IMR-90 (cell line): ENCODE measurements around the gene MTTP. TPM values are rescaled to one million over a fixed set of nuclear protein-coding genes. Genes with fewer than 3 reads are reported as not detected.

Source experiments
- ATAC-seq: fragments of 200-7000 bp; cut with Tn5 transposase; 2 replicates; pipeline ENCODE4 v1.9.1; 2020; ENCODE audit warnings: low read depth, mild to moderate bottlenecking, moderate library complexity
- BruUV-seq: library from RNA; stranded (reverse); fragments of 400-500 nt; replicated peaks from 2 replicates; lab custom pipeline; 2021; lab: Mats Ljungman, UMichigan
- CTCF ChIA-PET: fragments of 300-600 bp; formaldehyde crosslinking; extraction: SDS; loops from one replicate; lab custom pipeline; 2021; ENCODE audit warnings: antibody characterized with exemption; lab: Yijun Ruan, JAX
- POLR2A ChIA-PET: fragments of 300-600 bp; sonication (Branson Sonifier 250); formaldehyde crosslinking; loops from one replicate; lab custom pipeline; 2022; ENCODE audit warnings: antibody characterized with exemption; ENCODE audit not compliant: unreplicated experiment; lab: Charles Lee
- DNase-seq: peaks from one replicate; pipeline ENCODE4 v3.0.0; 2013
- H2AFZ ChIP-seq: replicated peaks from 2 replicates; pipeline ENCODE3; 2013; ENCODE audit warnings: low read length, mild to moderate bottlenecking; ENCODE audit not compliant: poor library complexity
- H2AK5ac ChIP-seq: 2 replicates; pipeline ENCODE4 v1.6.1; 2013; ENCODE audit warnings: low read depth, low read length, inconsistent platforms
- H2AK9ac ChIP-seq: replicated peaks from 2 replicates; pipeline ENCODE3; 2013; ENCODE audit warnings: mild to moderate bottlenecking, low read depth, low read length, moderate library complexity; ENCODE audit not compliant: poor library complexity
- H2BK120ac ChIP-seq: 2 replicates; pipeline ENCODE4 v1.6.1; 2013; ENCODE audit warnings: low read depth, low read length, inconsistent platforms
- H2BK15ac ChIP-seq: 3 replicates; pipeline ENCODE4 v1.6.1; 2013; ENCODE audit warnings: low read depth, low read length, inconsistent platforms
- H2BK20ac ChIP-seq: 2 replicates; pipeline ENCODE4 v1.6.1; 2013; ENCODE audit warnings: low read depth, mild to moderate bottlenecking, inconsistent platforms, low read length, moderate library complexity
- H2BK5ac ChIP-seq: 2 replicates; pipeline ENCODE4 v1.6.1; 2013; ENCODE audit warnings: mild to moderate bottlenecking, low read depth, low read length, inconsistent platforms; ENCODE audit not compliant: poor library complexity, severe bottlenecking
- H3K14ac ChIP-seq: replicated peaks from 2 replicates; pipeline ENCODE4 v1.6.1; 2013; ENCODE audit warnings: low read depth, low read length, inconsistent platforms
- H3K18ac ChIP-seq: 2 replicates; pipeline ENCODE4 v1.6.1; 2013; ENCODE audit warnings: low read depth, low read length, control low read depth
- H3K23ac ChIP-seq: 2 replicates; pipeline ENCODE4 v1.6.1; 2013; ENCODE audit warnings: low read depth, low read length, inconsistent platforms
- H3K27ac ChIP-seq: 2 replicates; pipeline ENCODE4 v1.5.1; 2013; ENCODE audit warnings: mild to moderate bottlenecking, control low read depth, low read length; ENCODE audit not compliant: insufficient read depth
- H3K27me3 ChIP-seq: 2 replicates; pipeline ENCODE4 v1.6.1; 2013; ENCODE audit warnings: low read length; ENCODE audit not compliant: control insufficient read depth, insufficient read depth
- H3K36me3 ChIP-seq: 2 replicates; pipeline ENCODE4 v1.6.1; 2013; ENCODE audit warnings: low read length, mixed read lengths; ENCODE audit not compliant: control insufficient read depth, insufficient read depth
- H3K4ac ChIP-seq: 2 replicates; pipeline ENCODE4 v1.6.1; 2013; ENCODE audit warnings: low read depth, low read length, inconsistent platforms
- H3K4me1 ChIP-seq: 2 replicates; pipeline ENCODE4 v1.6.1; 2013; ENCODE audit warnings: low read length, mixed read lengths; ENCODE audit not compliant: control insufficient read depth, insufficient read depth
- H3K4me2 ChIP-seq: 2 replicates; pipeline ENCODE4 v1.6.1; 2013; ENCODE audit warnings: low read depth, mild to moderate bottlenecking, control low read depth, low read length, moderate library complexity
- H3K4me3 ChIP-seq: 2 replicates; pipeline ENCODE4 v1.5.1; 2013; ENCODE audit warnings: low read depth, mild to moderate bottlenecking, control low read depth, low read length, moderate library complexity; ENCODE audit not compliant: insufficient read depth
- H3K56ac ChIP-seq: 2 replicates; pipeline ENCODE4 v1.6.1; 2013; ENCODE audit warnings: low read length, inconsistent platforms; ENCODE audit not compliant: insufficient read depth; ENCODE audit errors: extremely low read depth
- H3K79me1 ChIP-seq, 2 experiments: 2 replicates each; pipeline ENCODE4 v1.6.1; 2013; ENCODE audit warnings: low read length in 2 of 2, inconsistent platforms in 1 of 2, low read depth in 1 of 2
- H3K9ac ChIP-seq: 2 replicates; pipeline ENCODE4 v1.6.1; 2013; ENCODE audit warnings: low read depth, low read length, control low read depth
- H3K9me1 ChIP-seq: 2 replicates; pipeline ENCODE4 v1.6.1; 2013; ENCODE audit warnings: low read length, inconsistent platforms; ENCODE audit not compliant: insufficient read depth
- H3K9me3 ChIP-seq: 2 replicates; pipeline ENCODE4 v1.6.1; 2013; ENCODE audit warnings: low read length; ENCODE audit not compliant: control insufficient read depth, insufficient read depth
- H4K20me1 ChIP-seq: 2 replicates; pipeline ENCODE4 v1.6.1; 2013; ENCODE audit warnings: low read length, inconsistent platforms; ENCODE audit not compliant: insufficient read depth
- H4K5ac ChIP-seq: 2 replicates; pipeline ENCODE4 v1.6.1; 2013; ENCODE audit warnings: mild to moderate bottlenecking, low read depth, low read length, control low read depth
- H4K8ac ChIP-seq, 2 experiments: 2 replicates each; pipeline ENCODE4 v1.6.1; 2013; ENCODE audit warnings: low read depth in 2 of 2, low read length in 2 of 2, control low read depth in 1 of 2, inconsistent platforms in 1 of 2
- H4K91ac ChIP-seq: 2 replicates; pipeline ENCODE4 v1.6.1; 2013; ENCODE audit warnings: low read depth, low read length, inconsistent platforms; ENCODE audit not compliant: insufficient read depth
- CEBPB ChIP-seq: IDR thresholded peaks from 2 replicates; pipeline ENCODE4 v1.6.1; 2012; ENCODE audit warnings: low read depth, low read length, improper control_type of control experiment
- CHD1 ChIP-seq: IDR thresholded peaks from 2 replicates; pipeline ENCODE4 v1.6.1; 2012; ENCODE audit warnings: low read depth, low read length, improper control_type of control experiment
- FOS ChIP-seq: fragments of 150-350 bp; IDR thresholded peaks from 2 replicates; pipeline ENCODE4 v1.6.1; 2016; ENCODE audit warnings: low read depth, low read length
- MAFK ChIP-seq: IDR thresholded peaks from 2 replicates; pipeline ENCODE4 v1.6.1; 2012; ENCODE audit warnings: low read depth, low read length, improper control_type of control experiment
- MXI1 ChIP-seq: IDR thresholded peaks from 2 replicates; pipeline ENCODE4 v1.6.1; 2012; ENCODE audit warnings: low read depth, mild to moderate bottlenecking, low read length, moderate library complexity, borderline replicate concordance
- POLR2A ChIP-seq: IDR thresholded peaks from 2 replicates; pipeline ENCODE4 v1.6.1; 2012; ENCODE audit warnings: mild to moderate bottlenecking, low read depth, low read length
- RFX5 ChIP-seq: IDR thresholded peaks from 2 replicates; pipeline ENCODE4 v1.8.0; 2012; ENCODE audit warnings: low read depth, mild to moderate bottlenecking, low read length, moderate library complexity
- SMC3 ChIP-seq: fragments of 150-350 bp; IDR thresholded peaks from 2 replicates; pipeline ENCODE4 v1.6.1; 2016; ENCODE audit warnings: low read depth, mild to moderate bottlenecking, antibody characterized with exemption, low read length, moderate library complexity
- dilution Hi-C: fragments of 300-500 bp; cut with HindIII; formaldehyde crosslinking; loops from one replicate; pipeline ENCODE4 v1.14.3; 2018; ENCODE audit warnings: low sequenced_read_pairs; ENCODE audit not compliant: unreplicated experiment
- in situ Hi-C: fragments of 300-500 bp; cut with MboI; formaldehyde crosslinking; loops from 3 replicates; pipeline ENCODE4 v1.14.3; 2019; ENCODE audit warnings: low sequenced_read_pairs, inconsistent platforms, mixed read lengths
- intact Hi-C: fragments of 100-400 bp; cut with micrococcal nuclease; formaldehyde crosslinking; loops from 2 replicates; pipeline ENCODE4 v1.10.0; 2022
- polyA plus RNA-seq, 3 experiments: library from polyadenylated mRNA; depleted of rRNA; stranded (reverse); fragments of >200 nt; gene quantifications; 2 replicates each; pipeline ENCODE4 v1.2.3, GENCODE V29; 2012; ENCODE audit warnings: low replicate concordance in 1 of 3
- total RNA-seq: library from RNA; depleted of rRNA; stranded (reverse); fragments of >200 nt; gene quantifications from 2 replicates; pipeline ENCODE4 v1.2.3, GENCODE V29; 2012
- TF ChIP-seq, protein P1 (sequence below): conservative IDR thresholded peaks from 2 replicates; pipeline ENCODE4 v1.5.1; 2012; ENCODE audit warnings: mild to moderate bottlenecking, low read depth, low read length, improper control_type of control experiment
- TF ChIP-seq, protein P2 (sequence below): fragments of 150-350 bp; IDR thresholded peaks from 2 replicates; pipeline ENCODE4 v1.6.1; 2016; ENCODE audit warnings: low read depth, mild to moderate bottlenecking, low read length, moderate library complexity, borderline replicate concordance
- TF ChIP-seq, protein P3 (sequence below): fragments of 150-350 bp; IDR thresholded peaks from 2 replicates; pipeline ENCODE4 v1.6.1; 2017; ENCODE audit warnings: mild to moderate bottlenecking, antibody characterized with exemption, low read length, low read depth

Gene MTTP
- total and polyA plus RNA-seq, 2 of the 4 experiments (the other 2 are of a cell fraction) = under 0.01 to 0.03 TPM

DNA sequence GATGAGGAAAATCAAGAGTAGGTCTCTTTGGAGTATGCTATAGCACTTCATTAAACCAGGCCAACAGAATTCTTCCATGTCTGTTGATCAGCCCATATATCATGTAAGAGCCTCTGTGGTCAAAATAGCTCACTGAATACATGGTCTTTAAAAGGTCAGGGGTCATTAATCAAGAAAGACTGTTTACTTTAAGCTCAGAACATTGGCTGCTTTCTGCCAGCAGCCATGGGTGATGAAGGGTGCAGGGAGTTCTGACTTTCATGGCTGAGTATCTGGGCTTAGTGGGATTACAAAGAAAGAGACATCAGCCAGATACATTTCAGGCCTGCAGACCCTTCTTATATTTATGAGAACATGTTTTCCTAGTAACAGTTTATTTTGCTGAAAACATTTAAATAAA lies 90.1 kb downstream of the MTTP start:
- H2AK5ac ChIP-seq = no peak overlapping the region
- no peaks in the 10 kb centered on the region for H3K79me1 ChIP-seq
- H3K4me1 ChIP-seq = no peaks in the 10 kb centered on the region
- no peaks in the 10 kb centered on the region for H3K27me3 ChIP-seq
- H3K56ac ChIP-seq = no peak overlapping the region
- no TSS peak for BruUV-seq
- H3K9me3 ChIP-seq = no peaks in the 10 kb centered on the region
- H3K14ac ChIP-seq = no peak overlapping the region
- intact Hi-C loops = no loop called here
- H2BK15ac ChIP-seq = no peak overlapping the region
- no peak overlapping the region for H2AFZ ChIP-seq
- H3K4me2 ChIP-seq = no peak overlapping the region
- no peak overlapping the region for H3K27ac ChIP-seq
- H2BK5ac ChIP-seq = no peak overlapping the region
- no peaks in the 10 kb centered on the region for H4K20me1 ChIP-seq
- in situ Hi-C loops = no loop called here
- H4K5ac ChIP-seq = no peak overlapping the region
- no peaks in the 10 kb centered on the region for H3K36me3 ChIP-seq
- no peak overlapping the region for H2BK120ac ChIP-seq
- no peak overlapping the region for H4K8ac ChIP-seq
- no peak overlapping the region for H4K91ac ChIP-seq
- H3K18ac ChIP-seq = no peak overlapping the region
- H2AK9ac ChIP-seq = no peak overlapping the region
- DNase-seq (no peak), ATAC-seq (no peak)
- H3K23ac ChIP-seq = no peak overlapping the region
- no peak overlapping the region for H3K9ac ChIP-seq
- TF ChIP-seq, protein P1, sequence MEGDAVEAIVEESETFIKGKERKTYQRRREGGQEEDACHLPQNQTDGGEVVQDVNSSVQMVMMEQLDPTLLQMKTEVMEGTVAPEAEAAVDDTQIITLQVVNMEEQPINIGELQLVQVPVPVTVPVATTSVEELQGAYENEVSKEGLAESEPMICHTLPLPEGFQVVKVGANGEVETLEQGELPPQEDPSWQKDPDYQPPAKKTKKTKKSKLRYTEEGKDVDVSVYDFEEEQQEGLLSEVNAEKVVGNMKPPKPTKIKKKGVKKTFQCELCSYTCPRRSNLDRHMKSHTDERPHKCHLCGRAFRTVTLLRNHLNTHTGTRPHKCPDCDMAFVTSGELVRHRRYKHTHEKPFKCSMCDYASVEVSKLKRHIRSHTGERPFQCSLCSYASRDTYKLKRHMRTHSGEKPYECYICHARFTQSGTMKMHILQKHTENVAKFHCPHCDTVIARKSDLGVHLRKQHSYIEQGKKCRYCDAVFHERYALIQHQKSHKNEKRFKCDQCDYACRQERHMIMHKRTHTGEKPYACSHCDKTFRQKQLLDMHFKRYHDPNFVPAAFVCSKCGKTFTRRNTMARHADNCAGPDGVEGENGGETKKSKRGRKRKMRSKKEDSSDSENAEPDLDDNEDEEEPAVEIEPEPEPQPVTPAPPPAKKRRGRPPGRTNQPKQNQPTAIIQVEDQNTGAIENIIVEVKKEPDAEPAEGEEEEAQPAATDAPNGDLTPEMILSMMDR = no peak
- no peak for TF ChIP-seq POLR2A
- TF ChIP-seq MAFK = no peak
- TF ChIP-seq SMC3 = no peak
- TF ChIP-seq, protein P2, sequence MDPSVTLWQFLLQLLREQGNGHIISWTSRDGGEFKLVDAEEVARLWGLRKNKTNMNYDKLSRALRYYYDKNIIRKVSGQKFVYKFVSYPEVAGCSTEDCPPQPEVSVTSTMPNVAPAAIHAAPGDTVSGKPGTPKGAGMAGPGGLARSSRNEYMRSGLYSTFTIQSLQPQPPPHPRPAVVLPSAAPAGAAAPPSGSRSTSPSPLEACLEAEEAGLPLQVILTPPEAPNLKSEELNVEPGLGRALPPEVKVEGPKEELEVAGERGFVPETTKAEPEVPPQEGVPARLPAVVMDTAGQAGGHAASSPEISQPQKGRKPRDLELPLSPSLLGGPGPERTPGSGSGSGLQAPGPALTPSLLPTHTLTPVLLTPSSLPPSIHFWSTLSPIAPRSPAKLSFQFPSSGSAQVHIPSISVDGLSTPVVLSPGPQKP = no peak
- TF ChIP-seq CHD1 = no peak
- no peak for TF ChIP-seq MXI1
- no peak for TF ChIP-seq CEBPB
- TF ChIP-seq, protein P3, sequence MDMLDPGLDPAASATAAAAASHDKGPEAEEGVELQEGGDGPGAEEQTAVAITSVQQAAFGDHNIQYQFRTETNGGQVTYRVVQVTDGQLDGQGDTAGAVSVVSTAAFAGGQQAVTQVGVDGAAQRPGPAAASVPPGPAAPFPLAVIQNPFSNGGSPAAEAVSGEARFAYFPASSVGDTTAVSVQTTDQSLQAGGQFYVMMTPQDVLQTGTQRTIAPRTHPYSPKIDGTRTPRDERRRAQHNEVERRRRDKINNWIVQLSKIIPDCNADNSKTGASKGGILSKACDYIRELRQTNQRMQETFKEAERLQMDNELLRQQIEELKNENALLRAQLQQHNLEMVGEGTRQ = no peak
- TF ChIP-seq RFX5 = no peak
- TF ChIP-seq FOS = no peak
- no peak overlapping the region for H3K4me3 ChIP-seq
- no peak overlapping the region for H3K4ac ChIP-seq
- dilution Hi-C loops = no loop called here
- H2BK20ac ChIP-seq = no peak overlapping the region
- no peaks in the 10 kb centered on the region for H3K9me1 ChIP-seq
- POLR2A ChIA-PET = no interaction called here
- CTCF ChIA-PET = no interaction called here
